Right forelimb (tissue), 1 donor: ENCODE data around the gene SKI.

Source experiments
- DNase-seq: peaks from one replicate; pipeline ENCODE4 v3.0.0-alpha.2; 2018

The SKI gene

DNA sequence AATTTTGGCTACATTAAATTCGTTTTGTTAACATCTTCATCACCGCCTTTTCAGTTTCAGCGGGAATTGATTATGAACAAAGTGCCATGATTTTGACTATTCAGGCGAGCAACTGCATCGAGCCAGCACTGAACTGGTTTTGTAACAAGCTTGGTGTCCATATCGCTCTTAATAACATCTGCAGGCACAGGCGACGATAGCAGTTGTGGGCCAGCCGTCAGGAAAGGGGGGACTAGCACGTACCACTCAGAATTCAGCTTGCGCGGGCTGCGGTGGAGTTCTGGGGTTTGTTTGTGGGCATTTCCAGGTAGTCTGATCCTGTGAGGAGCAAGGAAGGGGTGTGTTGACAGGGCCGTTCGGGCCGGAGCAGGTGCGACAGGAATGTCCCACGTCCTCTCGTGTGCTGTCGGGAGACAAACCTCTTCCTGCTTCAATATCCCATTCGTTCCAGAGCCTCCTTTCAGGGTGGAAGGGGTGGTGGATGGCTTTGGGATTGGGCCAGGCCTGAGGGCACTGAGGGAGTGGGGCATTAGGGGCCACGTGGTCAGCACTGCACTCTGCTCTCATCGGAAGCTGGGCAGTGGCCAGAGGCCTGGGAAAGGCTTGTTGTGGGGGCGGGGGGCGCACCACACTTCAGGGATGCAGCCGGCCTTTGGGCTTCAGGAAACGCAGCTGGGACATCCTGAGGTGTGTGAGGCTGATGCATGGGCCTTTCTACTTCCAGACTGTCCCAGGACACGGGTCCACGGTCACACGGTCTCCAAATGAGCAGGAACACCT, 39.1 kb downstream of the SKI start:
- no peak for DNase-seq

DNA sequence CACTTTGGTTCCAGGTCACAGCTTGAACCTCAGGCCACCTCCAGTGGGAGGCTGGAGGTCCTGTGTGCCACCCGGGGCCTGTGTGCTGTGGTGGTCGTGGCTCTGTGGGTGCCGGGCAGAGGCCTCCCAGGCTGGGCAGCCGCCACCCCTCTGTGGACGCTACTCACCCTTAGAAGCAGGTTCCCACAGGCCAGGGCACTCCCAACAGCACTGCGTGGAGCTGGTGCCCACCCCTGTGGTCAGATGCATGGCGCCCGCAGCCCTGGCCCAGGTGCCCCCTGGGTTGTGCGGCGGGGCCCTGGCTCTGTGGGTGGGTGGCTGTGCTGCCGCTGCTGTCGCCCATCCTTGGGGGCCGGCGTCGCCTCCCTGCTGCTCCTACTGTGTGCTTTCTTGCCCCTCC, 39.7 kb downstream of the SKI start:
- DNase-seq: no peak

DNA sequence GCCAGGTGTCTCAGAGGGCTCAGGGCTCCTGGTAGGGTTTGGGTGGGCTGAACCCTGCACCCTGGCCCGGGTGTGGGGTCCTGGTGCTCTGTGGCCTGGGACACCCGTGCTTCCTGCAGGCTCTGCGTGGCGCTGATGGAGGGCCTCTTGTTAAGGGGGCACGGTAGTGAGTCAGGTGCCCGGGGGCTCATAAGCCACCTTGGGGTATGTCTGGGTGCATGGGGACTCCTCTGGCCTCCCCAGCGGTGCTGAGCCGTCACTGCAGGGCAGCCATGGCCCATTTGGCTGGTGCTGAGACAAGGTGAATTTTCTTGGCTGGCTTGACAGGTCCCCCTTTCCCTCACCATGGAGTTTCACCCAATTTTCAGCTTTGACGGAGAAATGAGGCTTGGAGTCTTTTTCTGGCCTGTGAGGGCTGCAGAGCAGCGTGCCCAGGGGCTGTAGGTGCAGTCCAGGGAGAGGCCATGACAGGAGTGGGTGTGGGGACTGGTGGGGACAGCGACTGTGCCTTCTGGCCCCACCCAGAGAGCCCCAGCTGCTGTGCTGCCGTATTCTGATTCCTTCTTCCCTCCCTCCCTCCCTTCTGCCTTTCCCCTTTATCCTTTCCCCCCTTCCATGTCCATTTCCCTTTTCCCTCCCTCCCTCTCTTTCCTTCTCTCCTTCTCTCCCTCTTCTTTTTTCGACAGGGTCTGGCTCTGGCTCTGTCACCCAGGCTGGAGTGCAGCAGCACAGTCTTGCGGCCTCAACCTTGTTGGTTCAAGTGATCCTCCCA, 40.4 kb downstream of the SKI start:
- no peak for DNase-seq

DNA sequence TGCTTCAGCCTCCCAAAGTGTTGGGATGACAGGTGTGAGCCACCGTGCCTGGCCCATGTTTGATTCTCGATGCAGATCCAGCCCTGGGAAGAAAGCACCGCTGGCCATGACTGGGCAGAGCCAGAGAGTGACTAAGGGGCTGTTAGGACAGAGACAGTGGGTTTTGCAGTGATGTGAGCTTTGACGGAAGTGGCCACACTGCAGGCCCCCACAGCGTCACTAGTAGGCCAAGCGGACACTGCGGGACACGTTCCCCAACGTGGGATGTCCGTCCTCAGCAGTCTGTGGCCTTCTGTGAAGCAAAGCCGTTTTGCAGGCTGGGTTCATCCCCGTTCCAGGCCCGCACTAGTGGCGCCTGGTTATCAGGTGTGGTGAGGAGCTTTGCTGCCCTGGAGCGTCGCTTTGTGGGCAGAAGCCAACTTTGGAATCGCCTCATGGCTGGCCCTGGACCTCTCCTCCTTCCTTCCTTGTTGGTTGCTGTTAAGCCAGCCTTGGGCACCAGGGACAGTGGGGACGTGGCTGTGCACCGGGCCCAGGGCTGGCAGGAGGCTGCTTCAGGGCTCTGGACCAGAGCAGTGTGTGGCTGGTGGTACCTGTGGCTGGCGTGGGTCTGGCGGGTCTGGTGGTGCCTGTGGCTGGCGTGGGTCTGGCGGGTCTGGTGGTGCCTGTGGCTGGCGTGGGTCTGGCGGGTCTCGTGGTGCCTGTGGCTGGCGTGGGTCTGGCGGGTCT, 41.2 kb downstream of the SKI start:
- DNase-seq: no peak

DNA sequence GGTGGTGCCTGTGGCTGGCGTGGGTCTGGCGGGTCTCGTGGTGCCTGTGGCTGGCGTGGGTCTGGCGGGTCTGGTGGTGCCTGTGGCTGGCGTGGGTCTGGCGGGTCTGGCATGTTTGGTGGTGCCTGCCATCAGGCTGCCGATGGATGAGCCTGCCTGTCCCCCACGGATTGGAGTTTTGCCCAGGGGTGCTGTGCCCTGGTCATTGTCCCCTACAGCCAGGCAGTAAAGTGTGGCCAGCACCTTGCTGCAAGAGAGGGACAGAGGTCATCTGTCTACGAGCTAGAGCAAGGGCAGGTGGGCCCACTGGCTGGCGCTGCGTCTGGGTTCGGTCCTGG, 41.8 kb downstream of the SKI start:
- DNase-seq: no peak

DNA sequence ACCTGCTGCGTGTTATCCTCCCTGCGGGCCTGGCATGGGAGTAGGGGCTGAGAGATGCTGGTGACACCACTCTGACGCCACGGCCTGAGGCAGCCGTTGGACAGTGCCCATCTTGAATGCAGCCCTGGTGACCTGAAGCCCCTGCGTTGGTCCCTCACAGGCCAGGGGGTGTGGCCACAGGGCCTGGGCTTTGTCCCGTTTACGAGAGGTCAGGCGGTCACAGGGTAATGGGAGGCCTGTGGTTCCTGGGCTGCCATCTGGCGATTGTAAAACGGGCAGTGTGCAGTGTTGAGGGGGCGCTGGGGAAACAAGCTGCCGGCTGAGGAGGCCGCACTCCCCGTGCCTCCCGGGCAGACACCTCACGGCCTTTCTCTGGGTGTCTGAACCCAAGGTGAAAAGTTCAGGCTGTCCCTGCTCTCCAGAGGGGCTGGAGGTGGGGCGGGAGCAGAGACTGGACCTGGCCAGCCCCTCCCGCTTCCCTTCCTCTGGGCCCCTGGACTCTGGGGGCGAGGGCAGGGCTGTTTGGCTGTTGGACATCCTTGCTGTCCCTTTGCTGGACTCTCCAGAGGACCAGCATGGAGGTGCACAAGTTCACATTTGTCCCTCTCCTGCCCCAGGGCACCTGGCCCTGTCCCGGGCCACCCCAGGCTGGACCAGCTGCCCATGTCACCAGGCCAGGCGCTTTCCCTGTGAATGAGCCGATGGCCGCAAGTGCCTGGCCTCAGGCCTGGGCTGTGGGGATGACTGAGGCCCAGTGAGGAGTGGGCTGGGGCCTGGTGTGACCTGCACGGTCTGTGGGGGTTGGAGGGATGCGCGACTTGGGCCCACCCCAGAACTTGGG, 42.4 kb downstream of the SKI start:
- DNase-seq: no peak

DNA sequence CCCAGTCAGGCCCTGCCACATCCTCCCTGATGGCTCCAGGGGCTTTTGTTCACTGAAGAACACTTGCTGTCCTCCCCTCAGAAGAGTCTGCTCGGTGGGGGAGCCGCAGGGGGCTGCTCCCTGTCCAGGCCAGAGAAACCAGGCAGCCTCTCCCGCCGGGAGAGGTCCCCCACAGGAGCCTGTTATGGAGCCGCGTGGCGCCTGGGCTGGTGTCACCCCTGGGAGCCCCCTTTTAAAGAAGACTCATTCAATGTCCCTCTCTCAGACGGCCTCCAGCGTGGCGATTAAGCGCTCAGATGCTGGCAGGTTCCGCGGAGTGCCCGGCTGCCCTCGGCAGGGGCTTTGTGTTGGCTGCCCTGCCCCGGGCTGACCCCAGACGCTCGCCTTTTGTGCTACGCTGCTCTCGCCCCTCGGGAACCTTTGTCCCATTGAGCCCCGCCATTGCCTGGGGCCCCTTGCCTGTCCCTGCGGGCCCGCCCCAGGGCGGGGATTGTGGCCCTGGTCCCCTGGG, 43.1 kb downstream of the SKI start:
- no peak for DNase-seq

DNA sequence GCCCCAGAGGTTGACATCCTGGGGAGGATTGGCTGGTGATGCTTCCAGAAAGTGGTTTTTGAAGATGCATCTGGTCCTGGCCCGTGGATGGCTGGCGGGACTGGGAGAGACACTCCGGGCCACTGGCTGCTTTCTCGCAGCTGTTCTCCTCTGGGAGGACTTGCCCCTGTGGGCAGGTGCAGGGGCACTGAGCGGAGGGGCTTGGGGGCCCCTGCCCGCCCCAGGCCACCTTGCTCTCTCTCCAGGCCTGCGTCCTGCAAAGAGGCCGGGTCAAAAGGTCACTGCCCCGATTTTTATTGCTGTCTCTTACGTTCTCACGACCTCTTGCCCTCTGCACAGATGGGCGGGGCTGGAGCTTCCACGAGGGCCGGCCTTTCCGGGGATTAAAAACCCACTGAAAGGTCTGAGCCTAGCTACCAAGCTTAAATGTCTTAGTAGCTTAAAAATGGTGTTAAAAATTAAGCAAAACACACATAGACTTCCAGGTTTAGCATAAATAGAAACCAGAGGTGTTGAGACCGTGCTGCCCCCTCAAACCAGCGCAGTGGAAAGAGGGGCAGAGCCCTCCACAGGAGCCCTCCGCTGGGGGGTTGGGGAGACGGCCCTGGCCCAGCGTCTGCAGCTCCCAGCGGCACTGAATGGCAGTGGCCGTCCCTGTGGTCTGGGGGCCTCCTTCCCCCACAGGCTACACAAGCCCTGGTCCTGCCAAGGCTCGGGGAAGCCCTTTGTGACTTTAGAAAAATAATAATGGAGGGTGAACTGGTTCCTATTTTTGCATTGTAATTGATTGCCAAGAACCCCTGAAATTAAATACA, 43.9 kb downstream of the SKI start:
- DNase-seq: no peak

DNA sequence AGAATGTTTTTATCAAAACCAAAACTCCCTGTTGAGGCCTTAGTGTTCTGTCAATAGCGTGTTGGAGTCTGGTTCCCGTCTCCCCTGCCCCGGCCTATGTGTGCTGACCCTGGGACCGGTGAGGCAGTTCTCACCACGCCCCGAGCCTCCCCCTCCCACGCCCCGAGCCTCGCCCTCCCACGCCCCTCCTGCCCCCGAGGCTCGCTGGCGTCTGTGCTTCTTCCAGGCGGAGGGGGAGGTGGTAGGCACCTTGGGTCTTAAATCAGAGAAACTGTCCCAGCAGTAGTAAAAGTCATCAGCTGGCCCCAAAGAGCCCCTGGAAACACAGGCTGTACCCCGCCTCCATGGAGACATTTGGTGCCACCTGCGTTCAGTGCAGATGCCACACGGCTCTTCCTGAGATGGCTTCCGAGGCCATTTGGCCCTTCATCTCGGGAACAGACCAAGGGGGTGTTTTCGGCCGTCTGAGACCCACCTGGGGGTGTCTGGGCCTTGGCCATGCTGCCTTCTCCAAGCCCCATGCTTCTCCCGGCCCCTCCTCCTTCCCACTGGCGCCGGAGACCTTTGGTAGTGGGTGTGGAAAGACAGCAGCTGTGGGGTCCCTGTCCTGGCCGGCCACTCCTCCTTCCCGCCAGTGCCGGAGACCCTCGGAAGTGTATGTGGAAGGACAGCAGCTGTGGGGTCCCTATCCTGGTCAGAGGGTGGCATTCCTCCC, 44.7 kb downstream of the SKI start:
- DNase-seq: no peak

DNA sequence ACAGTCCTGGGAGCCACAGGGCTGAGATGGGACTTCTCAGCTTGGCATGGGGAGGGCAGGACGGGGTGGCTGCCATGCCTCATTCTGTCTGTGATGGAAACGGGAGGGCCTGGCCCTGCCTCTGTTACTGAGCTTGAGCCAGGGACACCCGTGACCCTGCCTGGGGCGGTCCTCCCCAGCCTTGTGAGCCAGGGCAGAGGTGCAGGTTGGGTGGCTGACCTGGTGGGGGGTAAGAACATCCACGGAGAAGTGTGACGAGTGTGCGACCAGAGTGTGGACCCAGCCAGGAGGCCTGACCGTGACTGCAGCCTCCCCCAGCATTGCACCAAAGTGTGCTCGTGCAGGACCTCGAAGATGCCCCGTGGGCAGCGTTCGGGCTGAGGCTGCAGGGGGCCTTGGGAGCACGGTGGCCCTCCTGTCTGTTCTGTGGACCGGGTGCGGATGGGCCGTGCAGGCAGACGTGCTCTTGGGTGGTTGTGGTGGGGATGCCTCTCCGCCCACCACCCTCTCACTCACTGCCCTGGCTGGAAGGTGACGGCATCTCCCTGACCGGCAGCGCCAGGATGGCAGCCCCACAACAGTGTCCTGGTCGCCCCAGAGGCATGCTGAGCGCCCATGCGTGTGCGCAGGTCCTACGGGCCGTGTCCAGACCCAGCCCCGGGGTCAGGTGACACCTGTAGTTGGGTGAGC, 45.4 kb downstream of the SKI start:
- DNase-seq: no peak

DNA sequence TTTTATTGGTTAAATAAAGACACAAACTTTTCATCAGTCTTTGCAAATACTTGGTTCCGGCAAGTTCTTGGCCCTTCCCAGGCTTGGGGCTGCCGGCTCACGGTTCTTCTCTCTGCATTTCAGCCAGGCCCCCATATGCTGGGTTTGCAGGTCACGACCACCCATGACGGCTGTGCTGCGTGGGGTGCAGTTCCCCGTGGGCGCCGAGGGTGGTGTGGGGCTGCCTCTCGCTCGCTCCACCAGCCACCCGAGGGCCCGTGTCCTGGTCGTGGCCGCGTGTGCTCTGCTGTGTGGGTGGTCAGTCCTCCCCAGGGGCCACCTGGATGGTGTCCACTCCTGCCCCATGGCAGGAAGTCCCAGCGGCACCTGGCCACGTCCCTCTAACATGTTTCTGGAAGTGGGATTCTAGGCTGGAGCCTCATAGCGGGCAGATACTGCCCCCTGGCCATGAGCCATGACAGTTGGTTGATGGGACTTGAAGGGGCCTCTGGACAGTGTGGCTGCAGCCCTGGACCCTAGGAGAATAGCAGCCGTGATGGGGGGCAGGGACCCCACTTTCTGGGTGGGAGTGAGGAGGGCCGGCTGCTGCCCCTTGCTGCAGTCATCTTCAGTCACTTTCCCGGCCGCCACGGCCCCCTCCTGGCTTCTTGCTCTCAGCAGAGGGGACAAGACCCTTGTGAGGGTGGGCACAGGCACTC, 46.3 kb downstream of the SKI start:
- no peak for DNase-seq

DNA sequence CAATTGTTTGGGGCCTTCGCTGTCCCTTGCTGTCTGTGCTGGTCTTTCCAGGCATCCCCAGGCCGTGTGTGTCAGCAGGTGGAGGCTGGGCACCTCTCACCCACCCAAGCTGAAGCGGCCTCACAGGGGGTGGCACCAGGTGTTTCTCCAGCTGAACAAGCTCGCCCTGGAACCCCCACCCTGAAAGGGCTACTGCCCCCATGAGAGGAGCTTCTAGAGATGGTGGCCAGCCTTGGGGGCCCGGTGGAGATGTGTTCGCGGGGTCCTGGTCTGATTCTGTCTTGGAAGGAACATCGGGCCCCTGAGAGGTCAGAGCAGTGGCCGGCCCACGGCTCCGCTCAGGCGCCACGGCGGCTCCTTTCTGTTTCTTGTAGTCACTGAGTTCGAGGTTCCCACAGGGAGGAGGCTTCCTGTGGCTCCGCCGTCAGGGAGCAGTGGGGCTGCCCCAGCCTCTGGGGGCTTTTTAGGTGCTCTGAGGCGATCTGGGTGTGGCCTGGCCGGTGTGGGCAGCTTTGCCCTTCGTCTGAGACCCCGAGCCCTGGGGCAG, 46.9 kb downstream of the SKI start:
- no peak for DNase-seq

DNA sequence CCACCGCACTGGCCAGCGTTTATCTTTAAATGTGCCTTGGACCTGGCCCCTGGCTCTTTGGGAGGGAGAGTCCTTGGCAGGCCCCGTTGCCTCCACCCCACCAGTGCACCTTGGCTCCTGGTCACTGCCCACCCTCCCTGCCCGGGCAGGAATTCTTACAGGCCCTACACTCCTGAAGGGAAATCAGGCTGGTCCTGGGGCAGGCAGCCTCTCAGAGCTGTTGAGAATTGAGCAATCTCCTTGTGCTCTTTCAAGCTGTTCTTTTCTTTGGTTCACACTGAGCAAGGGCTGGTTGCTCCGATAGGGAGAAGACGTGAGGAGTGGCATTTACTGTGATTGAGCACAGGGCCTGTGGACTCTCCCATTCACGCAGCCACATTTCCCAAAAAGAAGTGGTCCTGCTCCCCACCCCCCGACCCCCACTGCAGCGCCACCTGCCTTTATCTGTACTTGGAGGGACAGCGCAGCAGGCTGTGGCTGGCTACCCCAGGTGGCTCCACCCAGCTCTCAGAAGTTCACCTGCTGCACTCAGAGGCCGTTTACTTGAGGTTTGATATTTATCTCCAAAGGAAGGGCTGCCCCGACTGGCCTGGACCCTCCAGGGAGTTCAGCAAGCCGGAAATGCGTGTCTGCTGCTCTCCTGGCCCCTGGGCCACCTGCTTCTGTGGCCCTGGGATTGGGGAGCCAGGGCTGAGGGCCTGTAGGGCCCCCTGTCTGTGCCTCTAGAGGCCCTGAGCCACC, 47.8 kb downstream of the SKI start:
- no peak for DNase-seq

DNA sequence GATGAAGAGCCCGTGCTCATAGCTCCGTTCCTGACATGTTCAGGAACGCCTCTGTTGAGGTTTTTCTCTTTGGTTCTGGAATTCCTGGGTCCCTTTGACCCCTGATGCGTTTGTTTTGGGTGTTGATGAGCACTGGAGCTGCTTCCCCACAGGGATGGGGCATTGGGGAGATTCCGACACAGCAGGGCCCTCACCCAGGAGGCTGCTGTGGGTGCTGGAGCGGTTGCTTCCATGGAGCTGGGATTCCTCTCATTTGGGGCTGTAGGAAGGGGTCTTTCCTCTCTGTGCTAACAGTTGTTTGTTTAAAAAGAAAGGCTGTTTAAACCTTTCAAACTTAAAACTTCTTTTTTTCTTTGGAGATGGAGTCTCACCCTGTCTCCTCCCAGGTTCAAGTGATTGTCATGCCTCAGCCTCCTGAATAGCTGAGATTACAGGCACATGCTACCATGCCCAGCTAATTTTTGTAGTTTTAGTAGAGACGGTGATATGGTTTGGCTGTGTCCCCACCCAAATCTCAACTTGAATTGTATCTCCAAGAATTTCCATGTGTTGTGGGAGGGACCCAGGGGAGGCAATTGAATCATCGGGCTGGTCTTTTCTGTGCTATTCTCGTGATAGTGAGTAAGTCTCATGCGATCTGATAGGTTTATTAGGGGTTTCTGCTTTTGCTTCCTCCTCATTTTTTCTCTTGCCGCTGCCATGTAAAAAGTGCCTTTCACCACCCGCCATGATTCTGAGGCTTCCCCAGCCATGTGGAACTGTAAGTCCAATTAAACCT, 48.9 kb downstream of the SKI start:
- no peak for DNase-seq

DNA sequence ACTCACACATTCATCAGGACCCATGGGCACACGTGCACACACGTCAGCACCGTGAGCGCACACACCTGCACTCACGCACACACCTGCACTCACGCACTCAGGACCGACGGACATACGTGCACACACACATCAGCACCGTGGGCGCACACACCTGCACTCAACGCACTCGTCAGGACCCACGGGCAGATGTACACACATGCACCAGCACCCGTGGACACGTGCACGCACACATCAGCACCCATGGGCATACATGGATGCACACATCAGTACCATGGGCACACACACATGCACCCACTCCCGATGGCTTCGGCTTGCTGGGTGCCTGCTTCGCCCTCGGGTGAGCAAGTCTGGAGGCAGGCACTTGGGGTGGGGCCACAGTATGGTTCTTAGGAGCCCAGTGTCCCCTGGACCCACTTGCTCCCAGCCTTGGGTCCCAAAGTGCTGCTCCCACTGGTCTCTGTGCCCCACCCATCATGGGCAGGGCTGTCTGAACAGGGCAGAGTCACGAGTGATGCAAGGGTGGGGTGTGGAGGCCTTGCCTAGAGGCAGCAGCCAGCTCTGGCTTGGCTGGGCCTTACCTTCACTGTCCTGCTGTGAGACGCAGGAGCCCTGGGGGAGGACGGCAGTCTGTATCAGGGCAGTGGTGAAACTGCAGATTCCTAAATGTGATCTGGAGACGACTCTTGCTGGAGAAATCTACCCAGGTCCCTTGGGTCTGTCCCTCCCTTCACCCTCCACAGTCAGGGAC, 49.8 kb downstream of the SKI start:
- DNase-seq: no peak

DNA sequence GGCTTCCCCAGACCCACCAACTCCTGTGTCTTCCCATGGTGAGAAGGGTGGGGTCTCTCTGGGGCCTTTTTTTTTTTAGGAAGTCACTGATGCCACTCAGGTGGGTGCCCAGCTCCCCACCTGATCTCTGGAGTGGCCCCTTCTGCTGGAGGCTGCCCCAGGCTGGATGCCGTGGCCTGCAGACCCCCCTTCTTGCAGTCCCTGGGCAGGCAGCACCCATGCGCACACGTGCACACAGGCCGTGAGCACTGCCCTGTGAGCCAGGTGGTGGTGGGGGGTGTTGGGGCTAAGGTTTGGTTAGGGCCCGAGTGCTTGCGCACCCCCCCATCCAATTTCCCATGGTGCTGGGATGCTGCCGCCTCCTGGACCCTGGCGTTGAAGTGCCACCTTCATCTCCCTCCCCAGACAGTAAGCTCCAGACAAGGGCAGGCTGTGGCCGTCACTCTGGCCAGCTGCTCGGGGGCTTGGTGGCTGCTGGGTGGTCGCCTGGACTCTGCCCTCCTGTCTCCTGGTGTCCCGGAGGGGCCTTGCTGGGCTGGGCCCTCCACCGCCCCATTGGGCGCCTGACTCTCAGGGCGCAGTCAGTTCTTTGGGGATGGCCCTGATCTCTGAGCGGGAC, 50.6 kb downstream of the SKI start:
- DNase-seq: no peak

DNA sequence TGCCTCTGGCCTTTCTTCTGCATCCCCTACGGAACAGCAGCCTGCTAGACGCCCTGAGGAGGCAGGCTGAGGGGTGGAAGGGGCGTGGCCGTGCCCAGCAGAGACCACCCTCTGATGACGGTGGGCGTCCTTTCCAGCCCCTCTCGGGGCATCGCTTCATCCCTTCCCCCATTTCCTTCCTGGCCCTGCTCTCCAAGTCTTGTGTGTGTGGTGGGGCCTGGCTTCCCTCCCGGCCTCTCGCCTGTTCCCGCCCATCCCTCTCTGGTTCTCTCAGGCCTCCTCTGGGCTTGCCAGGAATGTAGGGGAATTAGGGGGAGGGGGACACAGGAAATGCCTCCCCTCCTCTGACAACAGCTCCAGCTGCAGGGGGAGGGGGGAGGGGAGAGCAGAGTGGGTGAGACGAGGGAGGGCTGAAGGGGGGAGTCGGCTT, 51.1 kb downstream of the SKI start:
- DNase-seq: peak; percentile 95
